ENCODE measurements around the gene SLC7A5.

Gene SLC7A5

GRCh38 chr16:87843678-87844105, 25.6 kb downstream of the SLC7A5 start:
- Histone ChIP-seq H3K4me1 (ENCODE audit: insufficient read depth, low read length) (peaks cover 13% of the 10 kb centered on the region), H3K4me3 (ENCODE audit: low read length) (no peak overlapping the region), H2AFZ (ENCODE audit: low read depth, low read length) (no peak overlapping the region), H3K27me3 (ENCODE audit: insufficient read depth, low read length) (no peaks in the 10 kb centered on the region), H3K9me3 (ENCODE audit: low read length) (no peaks in the 10 kb centered on the region), H3K36me3 (ENCODE audit: insufficient read depth, low read length) (no peaks in the 10 kb centered on the region)

DNA sequence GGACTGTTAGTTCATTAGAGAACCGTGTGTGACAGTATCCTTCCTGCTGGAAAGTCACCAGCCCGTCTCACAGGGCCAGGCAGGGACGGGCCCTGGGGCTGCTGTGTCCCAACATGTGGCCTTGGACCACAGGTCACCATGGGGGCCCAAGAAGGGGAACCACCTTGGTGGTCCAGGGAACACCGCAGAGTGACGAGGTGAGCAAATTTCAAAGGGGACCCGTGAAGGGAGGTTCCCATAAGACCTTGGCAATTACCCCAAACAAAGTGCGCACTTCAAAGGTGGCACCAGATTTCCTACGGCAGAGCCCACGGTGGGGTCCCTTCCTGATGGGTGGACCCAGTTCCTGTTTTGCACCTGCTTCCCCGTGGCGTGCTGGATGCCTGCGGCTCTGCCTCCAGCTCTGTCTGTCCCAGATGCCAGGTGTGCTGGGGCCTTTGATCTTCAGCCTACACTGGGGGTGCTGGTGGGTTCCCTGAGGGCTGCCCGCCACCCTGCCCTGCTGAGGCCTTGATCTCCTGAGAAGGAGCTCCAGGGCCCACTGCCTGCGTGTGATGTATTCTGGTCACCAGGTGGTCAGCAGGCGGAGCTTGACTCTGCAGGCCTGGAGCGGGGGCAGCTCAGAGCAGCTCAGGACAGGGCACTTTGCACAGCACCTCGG, 27.0 kb downstream of the SLC7A5 start:
- Histone ChIP-seq H2AFZ (ENCODE audit: low read depth, low read length) (no peak overlapping the region), H3K36me3 (ENCODE audit: insufficient read depth, low read length) (no peaks in the 10 kb centered on the region), H3K9me3 (ENCODE audit: low read length) (no peaks in the 10 kb centered on the region), H3K4me1 (ENCODE audit: insufficient read depth, low read length) (no peaks in the 10 kb centered on the region), H3K27me3 (ENCODE audit: insufficient read depth, low read length) (no peaks in the 10 kb centered on the region), H3K4me3 (ENCODE audit: low read length) (no peak overlapping the region)

DNA sequence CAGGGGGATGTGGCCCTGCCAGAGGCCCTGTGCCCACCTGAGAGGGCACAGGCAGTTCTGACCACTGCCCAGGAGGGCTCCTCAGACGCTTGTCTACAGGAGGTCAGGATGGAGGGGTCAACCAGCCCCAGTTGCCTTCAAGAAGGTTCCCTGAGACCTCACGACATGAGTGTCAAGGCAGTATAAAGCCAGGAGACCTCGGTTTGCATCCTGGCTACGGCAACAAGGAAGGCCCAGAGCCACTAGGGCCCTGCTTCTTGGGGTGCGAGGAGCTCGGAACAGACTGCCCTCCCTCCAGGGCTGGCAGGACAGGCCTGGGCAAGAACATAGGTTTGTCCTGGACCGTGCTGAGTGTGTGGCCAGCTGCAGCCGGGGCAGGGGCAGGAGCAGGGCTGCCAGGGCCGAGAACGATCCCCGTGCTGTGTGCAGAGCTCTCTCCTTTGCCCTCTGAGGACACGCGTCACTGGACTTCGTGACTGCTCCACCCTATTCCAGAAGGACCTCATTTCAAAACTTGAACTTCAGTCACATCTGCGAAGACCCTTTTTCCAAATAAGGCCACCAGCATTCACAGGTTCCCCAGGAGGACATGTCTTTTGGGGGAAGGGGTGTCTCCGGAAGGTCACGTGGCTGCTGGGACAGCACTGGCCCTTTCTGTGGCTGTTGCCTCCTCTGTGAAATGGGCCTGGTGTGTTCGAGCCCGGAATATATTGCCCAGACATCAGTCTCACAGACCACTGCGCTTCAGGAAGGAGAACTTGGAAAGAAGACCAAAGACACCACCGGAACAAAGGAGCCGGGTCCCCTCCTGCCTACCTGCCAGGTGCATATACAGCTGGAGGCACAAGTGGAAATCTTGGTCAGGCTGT, 27.7 kb downstream of the SLC7A5 start:
- Histone ChIP-seq H2AFZ (ENCODE audit: low read depth, low read length) (no peak overlapping the region), H3K36me3 (ENCODE audit: insufficient read depth, low read length) (peaks cover 2% of the 10 kb centered on the region)

DNA sequence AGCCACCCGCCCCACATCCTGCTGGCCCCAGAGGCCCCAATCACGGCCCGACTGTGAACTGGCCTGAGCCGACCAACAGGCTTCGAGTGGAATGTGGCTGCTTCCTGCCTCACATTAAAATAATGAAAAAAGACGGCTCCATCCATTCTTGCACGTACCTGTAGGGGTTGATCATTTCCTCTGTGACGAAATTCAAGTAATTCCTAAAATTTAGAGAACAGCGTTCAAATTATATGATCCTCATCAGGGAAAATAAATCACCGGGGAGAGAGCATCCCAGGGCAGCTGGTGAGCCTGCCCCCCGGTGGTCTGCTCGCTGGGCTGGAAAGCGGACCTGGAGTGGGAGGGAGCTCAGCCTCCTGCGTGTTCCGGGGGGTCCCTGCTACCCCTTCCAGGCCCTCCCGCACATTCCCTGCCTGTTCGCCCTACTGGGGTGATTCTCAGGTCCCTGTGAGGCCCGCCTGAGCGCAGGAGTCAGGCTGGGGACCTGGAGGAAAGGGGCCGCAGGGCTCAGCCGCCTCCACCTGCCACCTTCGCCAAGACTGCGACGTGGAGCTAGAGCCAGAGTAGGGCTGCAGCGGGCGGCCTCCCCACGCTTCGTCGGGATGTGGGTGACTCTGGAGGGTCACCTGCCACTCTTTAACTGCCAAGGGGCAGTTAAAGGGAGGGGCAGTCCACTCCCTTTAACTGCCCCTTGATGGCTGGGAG, 28.9 kb downstream of the SLC7A5 start:
- Histone ChIP-seq H2AFZ (ENCODE audit: low read depth, low read length) (no peak overlapping the region), H3K9me3 (ENCODE audit: low read length) (no peaks in the 10 kb centered on the region), H3K27me3 (ENCODE audit: insufficient read depth, low read length) (no peaks in the 10 kb centered on the region), H3K36me3 (ENCODE audit: insufficient read depth, low read length) (peaks cover 8% of the 10 kb centered on the region), H3K4me1 (ENCODE audit: insufficient read depth, low read length) (no peaks in the 10 kb centered on the region), H3K4me3 (ENCODE audit: low read length) (no peak overlapping the region)

More for the DNA sequence above, 27.7 kb downstream of the SLC7A5 start:
- no peaks in the 10 kb centered on the region for H3K4me1 ChIP-seq (ENCODE audit: insufficient read depth, low read length)
- H3K4me3 ChIP-seq (ENCODE audit: low read length) = no peak overlapping the region
- no peaks in the 10 kb centered on the region for H3K9me3 ChIP-seq (ENCODE audit: low read length)
- H3K27me3 ChIP-seq (ENCODE audit: insufficient read depth, low read length) = no peaks in the 10 kb centered on the region

DNA sequence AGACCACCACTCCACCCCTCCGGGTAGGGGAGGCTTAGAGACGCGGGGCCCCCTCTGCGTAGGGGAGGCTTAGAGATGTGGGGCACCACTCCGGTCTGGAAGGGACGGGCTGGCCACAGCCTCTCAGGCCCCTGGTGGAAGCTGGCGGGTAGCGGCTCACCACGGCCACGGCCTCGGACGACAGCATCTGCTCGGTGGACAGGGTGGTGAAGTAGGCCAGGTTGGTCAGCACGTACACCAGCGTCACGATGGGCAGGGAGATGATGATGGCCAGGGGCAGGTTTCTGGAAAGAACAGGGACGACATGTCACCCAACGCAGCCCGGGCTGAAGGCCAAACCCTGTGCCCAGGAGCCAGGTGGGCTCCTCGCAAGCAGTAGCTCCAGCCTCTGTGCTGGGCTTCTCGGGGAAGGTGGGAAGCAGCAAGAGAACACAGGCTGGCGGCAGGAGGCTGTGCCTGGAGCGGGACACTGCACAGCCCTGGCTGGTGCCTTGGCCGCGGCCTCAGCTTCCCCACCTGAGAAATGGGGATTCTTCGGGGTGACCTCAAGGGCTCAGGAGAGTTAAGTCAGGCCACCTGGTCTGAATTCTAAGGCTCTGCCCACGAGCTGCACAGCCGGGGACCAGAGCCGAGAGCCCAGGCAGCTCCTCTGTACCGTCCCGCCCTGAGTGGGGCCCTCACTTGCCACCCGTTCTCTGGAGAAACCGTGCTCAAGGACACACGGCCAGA, 29.6 kb downstream of the SLC7A5 start:
- no peaks in the 10 kb centered on the region for H3K9me3 ChIP-seq (ENCODE audit: low read length)
- peaks cover 12% of the 10 kb centered on the region for H3K36me3 ChIP-seq (ENCODE audit: insufficient read depth, low read length)
- no peak overlapping the region for H2AFZ ChIP-seq (ENCODE audit: low read depth, low read length)
- no peaks in the 10 kb centered on the region for H3K4me1 ChIP-seq (ENCODE audit: insufficient read depth, low read length)
- no peaks in the 10 kb centered on the region for H3K27me3 ChIP-seq (ENCODE audit: insufficient read depth, low read length)
- H3K4me3 ChIP-seq (ENCODE audit: low read length) = no peak overlapping the region

DNA sequence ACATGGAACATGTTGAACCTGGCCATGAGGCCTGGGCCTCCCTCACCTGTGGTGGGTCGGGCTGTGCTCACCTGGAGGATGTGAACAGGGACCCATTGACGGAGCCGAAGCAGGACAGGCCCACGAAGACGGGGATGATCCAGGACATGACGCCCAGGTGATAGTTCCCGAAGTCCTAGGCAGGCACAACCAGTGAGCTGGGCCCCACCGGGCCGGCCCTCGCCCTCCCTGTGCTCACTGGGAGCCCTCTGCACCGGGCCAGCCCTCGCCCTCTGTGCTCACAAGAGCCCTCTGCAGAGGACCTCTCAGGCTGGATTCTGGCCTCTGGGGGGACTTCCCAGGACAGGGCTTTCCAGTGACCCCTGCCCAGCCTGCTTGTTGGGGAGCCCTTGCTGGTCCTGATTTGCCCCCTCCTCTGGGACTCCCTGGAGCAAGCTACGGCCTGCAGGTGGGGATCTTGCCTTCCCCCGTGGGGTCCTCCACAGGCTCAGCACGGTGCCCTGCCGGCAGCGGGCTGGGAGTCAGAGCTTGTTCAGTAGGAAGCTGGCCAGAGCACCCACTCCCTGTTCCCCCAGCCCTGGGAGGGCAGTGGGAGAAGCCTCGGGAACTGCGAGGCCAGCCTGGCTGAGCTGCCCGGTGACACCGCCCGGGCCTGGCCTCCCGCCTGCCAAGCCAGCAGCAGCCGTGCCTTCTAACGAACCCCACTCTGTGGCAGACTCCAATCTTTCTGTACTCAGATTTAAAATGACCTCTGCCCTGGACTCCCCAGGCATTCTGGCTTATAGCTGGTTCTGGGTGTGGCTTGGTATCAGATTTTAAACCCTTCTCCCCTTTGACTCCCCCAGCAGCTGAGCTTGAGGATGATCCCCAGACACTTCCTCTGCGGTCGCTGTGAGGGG, 30.4 kb downstream of the SLC7A5 start:
- no peaks in the 10 kb centered on the region for H3K9me3 ChIP-seq (ENCODE audit: low read length)
- H2AFZ ChIP-seq (ENCODE audit: low read depth, low read length) = no peak overlapping the region

GRCh38 chr16:87837627-87838289, 31.5 kb downstream of the SLC7A5 start:
- Histone ChIP-seq H3K9me3 (ENCODE audit: low read length) (no peaks in the 10 kb centered on the region), H2AFZ (ENCODE audit: low read depth, low read length) (no peak overlapping the region), H3K4me1 (ENCODE audit: insufficient read depth, low read length) (no peaks in the 10 kb centered on the region), H3K27me3 (ENCODE audit: insufficient read depth, low read length) (no peaks in the 10 kb centered on the region), H3K4me3 (ENCODE audit: low read length) (no peak overlapping the region), H3K36me3 (ENCODE audit: insufficient read depth, low read length) (peaks cover 12% of the 10 kb centered on the region)

More for the DNA sequence above, 30.4 kb downstream of the SLC7A5 start:
- Histone ChIP-seq H3K27me3 (ENCODE audit: insufficient read depth, low read length) (no peaks in the 10 kb centered on the region), H3K4me3 (ENCODE audit: low read length) (no peak overlapping the region), H3K4me1 (ENCODE audit: insufficient read depth, low read length) (no peaks in the 10 kb centered on the region), H3K36me3 (ENCODE audit: insufficient read depth, low read length) (peaks cover 12% of the 10 kb centered on the region)

GRCh38 chr16:87836844-87837581, 32.3 kb downstream of the SLC7A5 start:
- Histone ChIP-seq H2AFZ (ENCODE audit: low read depth, low read length) (no peak overlapping the region), H3K4me3 (ENCODE audit: low read length) (no peak overlapping the region), H3K27me3 (ENCODE audit: insufficient read depth, low read length) (no peaks in the 10 kb centered on the region), H3K36me3 (ENCODE audit: insufficient read depth, low read length) (peaks cover 12% of the 10 kb centered on the region), H3K9me3 (ENCODE audit: low read length) (no peaks in the 10 kb centered on the region), H3K4me1 (ENCODE audit: insufficient read depth, low read length) (no peaks in the 10 kb centered on the region)

DNA sequence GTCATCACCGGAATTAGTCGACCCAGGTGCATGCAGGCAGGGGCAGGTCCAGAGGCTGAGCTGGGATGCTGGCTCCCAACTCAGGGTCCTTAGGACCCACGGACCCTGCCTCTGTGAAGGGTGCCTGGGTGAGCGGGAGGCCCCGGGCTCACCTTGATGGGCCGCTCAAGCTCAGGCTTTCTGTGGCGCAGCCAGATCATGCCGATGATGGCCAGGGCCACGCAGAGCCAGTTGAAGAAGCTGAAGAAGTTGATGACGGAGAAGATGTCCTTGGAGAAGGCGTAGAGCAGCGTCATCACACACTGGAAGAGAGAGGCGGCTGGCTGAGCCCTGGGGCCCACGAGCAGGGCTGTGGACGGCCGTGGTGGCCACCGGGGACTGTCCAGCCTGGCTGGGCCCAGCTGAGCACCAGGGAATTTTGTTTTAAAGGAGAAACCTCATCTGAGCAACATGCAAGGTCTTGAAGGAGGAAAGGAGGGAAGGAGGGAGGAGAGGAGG, 32.9 kb downstream of the SLC7A5 start:
- Histone ChIP-seq H3K9me3 (ENCODE audit: low read length) (no peaks in the 10 kb centered on the region), H3K4me3 (ENCODE audit: low read length) (no peak overlapping the region), H3K36me3 (ENCODE audit: insufficient read depth, low read length) (peaks cover 12% of the 10 kb centered on the region)

DNA sequence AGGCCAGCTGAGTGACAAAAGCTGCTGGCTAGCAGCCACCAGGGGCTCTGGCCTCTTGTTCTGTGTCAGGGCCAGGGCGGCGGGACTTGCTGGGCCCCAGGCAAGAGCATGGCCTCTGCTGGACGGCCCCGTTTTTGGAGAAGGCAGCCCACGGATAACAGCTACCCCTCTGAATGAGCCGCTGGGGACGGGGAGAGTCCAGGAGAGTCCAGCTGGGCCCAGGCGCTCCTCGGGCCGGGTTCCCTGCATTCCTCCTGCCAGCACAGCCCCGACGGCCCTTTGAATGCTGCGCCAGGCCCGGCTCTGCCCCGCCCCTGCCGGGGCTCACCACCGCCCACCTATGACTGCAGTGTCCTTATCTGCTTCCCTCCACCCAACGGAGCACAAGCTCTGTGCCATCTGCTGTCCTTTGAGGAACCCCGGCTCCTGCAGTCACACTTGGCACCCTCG, 33.4 kb downstream of the SLC7A5 start:
- Histone ChIP-seq H3K36me3 (ENCODE audit: insufficient read depth, low read length) (peaks cover 15% of the 10 kb centered on the region), H3K9me3 (ENCODE audit: low read length) (no peaks in the 10 kb centered on the region), H3K4me1 (ENCODE audit: insufficient read depth, low read length) (no peaks in the 10 kb centered on the region), H3K4me3 (ENCODE audit: low read length) (no peak overlapping the region), H3K27me3 (ENCODE audit: insufficient read depth, low read length) (no peaks in the 10 kb centered on the region), H2AFZ (ENCODE audit: low read depth, low read length) (no peak overlapping the region)

More for the DNA sequence above, 32.9 kb downstream of the SLC7A5 start:
- no peaks in the 10 kb centered on the region for H3K4me1 ChIP-seq (ENCODE audit: insufficient read depth, low read length)
- H3K27me3 ChIP-seq (ENCODE audit: insufficient read depth, low read length) = no peaks in the 10 kb centered on the region
- no peak overlapping the region for H2AFZ ChIP-seq (ENCODE audit: low read depth, low read length)
